Measurements from ENCODE around the gene RELN.

The RELN gene

GRCh38 chr7:103795787-103796186 lies 193.7 kb downstream of the RELN start:
- ChIA-PET POLR2A (no interaction called here), CTCF (no interaction called here)
- Histone ChIP-seq H3K9me3 (ENCODE audit: control insufficient read depth, insufficient read depth, low read depth, low read length) (no peaks in the 10 kb centered on the region), H3K4me1 (ENCODE audit: control insufficient read depth, insufficient read depth, low read length) (no peaks in the 10 kb centered on the region), H3K4me3 (ENCODE audit: low read depth, low read length) (no peak overlapping the region), H3K36me3 (ENCODE audit: control insufficient read depth in 2 of 2, insufficient read depth in 1 of 2, low read length in 2 of 2) (no peaks in the 10 kb centered on the region), H3K27ac (ENCODE audit: extremely low read depth, low read depth, low read length) (no peak overlapping the region)
- no peak for TF ChIP-seq ZNF350 (tag by site-specific recombination; IDR thresholded peaks at IDR 0.05)
- TF ChIP-seq ZNF785 (tag by site-specific recombination; IDR thresholded peaks at IDR 0.05): no peak
- TF ChIP-seq ZNF596 (tag by site-specific recombination; IDR thresholded peaks at IDR 0.05): no peak
- no peak for TF ChIP-seq ZNF521 (tag by site-specific recombination; IDR thresholded peaks at IDR 0.05)
- TF ChIP-seq ZNF23 (tag by site-specific recombination; IDR thresholded peaks at IDR 0.05; ENCODE audit: borderline replicate concordance): no peak
- TF ChIP-seq ZFP69B (tag by site-specific recombination; IDR thresholded peaks at IDR 0.05): no peak
- TF ChIP-seq AEBP2 (tag by site-specific recombination; IDR thresholded peaks at IDR 0.05; ENCODE audit: borderline replicate concordance): no peak
- no peak for TF ChIP-seq ZNF311 (tag by site-specific recombination; IDR thresholded peaks at IDR 0.05; ENCODE audit: borderline replicate concordance)
- TF ChIP-seq ATF2 (tag by site-specific recombination; IDR thresholded peaks at IDR 0.05; ENCODE audit: low read depth): no peak
- no peak for TF ChIP-seq ZNF341 (tag by site-specific recombination; IDR thresholded peaks at IDR 0.05; ENCODE audit: low read depth)
- no peak for TF ChIP-seq ZNF184 (tag by site-specific recombination; IDR thresholded peaks at IDR 0.05)
- no peak for TF ChIP-seq GLIS2 (tag by site-specific recombination; IDR thresholded peaks at IDR 0.05)
- no peak for TF ChIP-seq ZNF423 (tag by site-specific recombination; IDR thresholded peaks at IDR 0.05)
- TF ChIP-seq ZNF174 (tag by site-specific recombination; IDR thresholded peaks at IDR 0.05): no peak
- no peak for TF ChIP-seq ZNF394 (tag by site-specific recombination; IDR thresholded peaks at IDR 0.05; ENCODE audit: borderline replicate concordance)
- TF ChIP-seq ZEB2 (tag by site-specific recombination; IDR thresholded peaks at IDR 0.05): no peak

GRCh38 chr7:103795107-103795506 lies 194.4 kb downstream of the RELN start:
- no peaks in the 10 kb centered on the region for H3K4me1 ChIP-seq (ENCODE audit: control insufficient read depth, insufficient read depth, low read length)
- H3K27ac ChIP-seq (ENCODE audit: extremely low read depth, low read depth, low read length): no peak overlapping the region
- POLR2A ChIA-PET: no interaction called here
- H3K4me3 ChIP-seq (ENCODE audit: low read depth, low read length): no peak overlapping the region
- no peaks in the 10 kb centered on the region for H3K9me3 ChIP-seq (ENCODE audit: control insufficient read depth, insufficient read depth, low read depth, low read length)
- H3K36me3 ChIP-seq (ENCODE audit: control insufficient read depth in 2 of 2, insufficient read depth in 1 of 2, low read length in 2 of 2): no peaks in the 10 kb centered on the region
- CTCF ChIA-PET: interaction anchor here (0.6 kb wide), 1 partner anchor 56 kb away, joined by 3 read pairs; no protein-coding TSS in a partner anchor
- no peak for TF ChIP-seq BCL11B (tag by site-specific recombination; IDR thresholded peaks at IDR 0.05; ENCODE audit: low read depth)
- no peak for TF ChIP-seq ZNF571 (tag by site-specific recombination; IDR thresholded peaks at IDR 0.05)
- no peak for TF ChIP-seq ZNF701 (tag by site-specific recombination; IDR thresholded peaks at IDR 0.05)
- no peak for TF ChIP-seq ZNF624 (tag by site-specific recombination; IDR thresholded peaks at IDR 0.05)
- no peak for TF ChIP-seq ZBTB49 (tag by site-specific recombination; IDR thresholded peaks at IDR 0.05; ENCODE audit: low read depth)
- TF ChIP-seq GLIS1 (tag by site-specific recombination; IDR thresholded peaks at IDR 0.05): no peak
- TF ChIP-seq SP2 (tag by site-specific recombination; IDR thresholded peaks at IDR 0.05): no peak
- no peak for TF ChIP-seq ZNF426 (tag by site-specific recombination; IDR thresholded peaks at IDR 0.05)
- no peak for TF ChIP-seq YY2 (tag by site-specific recombination; IDR thresholded peaks at IDR 0.05)
- TF ChIP-seq ZNF37A (tag by site-specific recombination; IDR thresholded peaks at IDR 0.05): no peak
- no peak for TF ChIP-seq ZNF112 (tag by site-specific recombination; IDR thresholded peaks at IDR 0.05)
- TF ChIP-seq PBX3 (CRISPR knock-in tag; IDR thresholded peaks at IDR 0.05): no peak
- no peak for TF ChIP-seq ZNF362 (tag by site-specific recombination; IDR thresholded peaks at IDR 0.05)
- no peak for TF ChIP-seq ZNF239 (tag by site-specific recombination; IDR thresholded peaks at IDR 0.05)

All from HEK293 (cell line).